ENCODE measurements around the gene FAM107B.

FAM107B gene

GRCh38 chr10:14478201-14478600 lies 296.5 kb downstream of the FAM107B start:
- Histone ChIP-seq H3K4me3 (ENCODE audit: low read depth, low read length) (no peak overlapping the region), H3K9me3 (ENCODE audit: severe bottlenecking) (no peaks in the 10 kb centered on the region), H3K27me3 (ENCODE audit: insufficient read depth, low read depth, severe bottlenecking) (no peaks in the 10 kb centered on the region), H3K36me3 (no peaks in the 10 kb centered on the region), H3K27ac (no peak overlapping the region)
- no peak for TF ChIP-seq CTCF (IDR thresholded peaks at IDR 0.05; ENCODE audit: low read depth, low read length)
- no peak for DNase-seq

GRCh38 chr10:14477408-14477710 lies 297.3 kb downstream of the FAM107B start:
- Histone ChIP-seq H3K9me3 (ENCODE audit: severe bottlenecking) (no peaks in the 10 kb centered on the region), H3K36me3 (no peaks in the 10 kb centered on the region), H3K27me3 (ENCODE audit: insufficient read depth, low read depth, severe bottlenecking) (no peaks in the 10 kb centered on the region), H3K27ac (no peak overlapping the region), H3K4me3 (ENCODE audit: low read depth, low read length) (no peak overlapping the region)
- DNase-seq, result no peak
- no peak for TF ChIP-seq CTCF (IDR thresholded peaks at IDR 0.05; ENCODE audit: low read depth, low read length)

GRCh38 chr10:14476641-14477407 lies 297.9 kb downstream of the FAM107B start:
- Histone ChIP-seq H3K9me3 (ENCODE audit: severe bottlenecking) (no peaks in the 10 kb centered on the region), H3K27me3 (ENCODE audit: insufficient read depth, low read depth, severe bottlenecking) (no peaks in the 10 kb centered on the region), H3K4me3 (ENCODE audit: low read depth, low read length) (no peak overlapping the region), H3K27ac (no peak overlapping the region), H3K36me3 (no peaks in the 10 kb centered on the region)
- no peak for TF ChIP-seq CTCF (IDR thresholded peaks at IDR 0.05; ENCODE audit: low read depth, low read length)
- no peak for DNase-seq

- TF ChIP-seq CTCF (IDR thresholded peaks at IDR 0.05; ENCODE audit: low read depth, low read length), result no peak
- H3K27ac ChIP-seq, result no peak overlapping the region
These were observed 298.7 kb downstream of the FAM107B start for GRCh38 chr10:14476006-14476405.

GRCh38 chr10:14474656-14475055 lies 300.0 kb downstream of the FAM107B start:
- Histone ChIP-seq H3K27me3 (ENCODE audit: insufficient read depth, low read depth, severe bottlenecking) (no peaks in the 10 kb centered on the region), H3K9me3 (ENCODE audit: severe bottlenecking) (no peaks in the 10 kb centered on the region), H3K36me3 (no peaks in the 10 kb centered on the region), H3K27ac (no peak overlapping the region), H3K4me3 (ENCODE audit: low read depth, low read length) (no peak overlapping the region)
- TF ChIP-seq CTCF (IDR thresholded peaks at IDR 0.05; ENCODE audit: low read depth, low read length), result no peak
- DNase-seq, result no peak

More at GRCh38 chr10:14476006-14476405, 298.7 kb downstream of the FAM107B start:
- Histone ChIP-seq H3K27me3 (ENCODE audit: insufficient read depth, low read depth, severe bottlenecking) (no peaks in the 10 kb centered on the region), H3K4me3 (ENCODE audit: low read depth, low read length) (no peak overlapping the region), H3K9me3 (ENCODE audit: severe bottlenecking) (no peaks in the 10 kb centered on the region), H3K36me3 (no peaks in the 10 kb centered on the region)
- no peak for DNase-seq

- TF ChIP-seq CTCF (IDR thresholded peaks at IDR 0.05; ENCODE audit: low read depth, low read length), result no peak
- no peak for DNase-seq
- H3K27me3 ChIP-seq (ENCODE audit: insufficient read depth, low read depth, severe bottlenecking), result no peaks in the 10 kb centered on the region
- no peaks in the 10 kb centered on the region for H3K9me3 ChIP-seq (ENCODE audit: severe bottlenecking)
- H3K4me3 ChIP-seq (ENCODE audit: low read depth, low read length), result no peak overlapping the region
- H3K36me3 ChIP-seq, result no peaks in the 10 kb centered on the region
- no peak overlapping the region for H3K27ac ChIP-seq
These were observed 303.8 kb downstream of the FAM107B start for GRCh38 chr10:14470920-14471319.
